KG1 (cell line): ENCODE measurements around the gene ISL2.
A peak's percentile ranks its signal among the peaks of the same experiment; 100 is the strongest.
"Not testable (repeated sequence)": the region's sequence is repeated elsewhere in the genome, so short reads cannot be mapped to it uniquely, and the experiment has no call there.

Source experiments
- DNase-seq: peaks from one replicate; lab custom pipeline; 2025; lab: John Stamatoyannopoulos, UW

The ISL2 gene

DNA sequence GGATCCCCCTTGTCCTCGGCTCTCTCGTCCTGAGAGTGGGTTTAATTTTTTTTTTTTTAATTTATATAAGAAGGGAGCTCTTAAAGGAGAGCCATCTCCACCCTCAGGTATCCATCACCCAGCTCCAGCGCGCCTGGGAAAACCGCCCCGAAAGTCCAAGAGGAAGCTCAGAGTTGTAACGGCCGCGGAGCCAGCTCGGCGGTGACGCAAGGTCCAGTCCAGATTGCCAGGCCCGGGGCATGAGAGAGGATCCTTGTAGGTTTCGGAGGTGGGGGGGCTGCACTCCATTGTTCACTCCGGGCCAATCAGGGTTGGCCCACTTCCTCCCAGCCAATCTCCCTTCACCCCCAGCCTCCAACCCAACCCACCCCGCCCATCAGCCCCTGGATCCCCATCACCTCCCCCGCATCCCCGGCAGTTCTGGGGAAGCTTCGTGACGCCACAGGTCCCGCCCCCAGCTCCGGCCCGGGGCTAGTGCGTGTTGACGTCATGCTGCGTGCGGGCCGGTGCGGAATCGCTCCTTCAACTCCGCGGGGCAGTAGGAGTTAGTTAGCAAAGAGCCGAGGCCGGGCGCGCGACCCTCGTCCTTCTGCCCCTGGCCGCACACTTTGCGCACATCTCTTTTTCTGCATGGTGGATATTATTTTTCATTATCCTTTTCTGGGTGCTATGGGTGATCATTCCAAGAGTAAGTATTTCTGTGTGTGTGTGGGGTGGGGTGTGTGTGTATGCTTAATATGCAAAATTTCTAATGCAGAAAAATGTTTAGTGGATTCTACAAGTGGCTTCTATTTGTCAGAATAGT is at the start of gene ISL2:
TSS of gene ISL2 (plus strand) at position 520 of the 805 bp plus-strand sequence. CDS start at position 631, 111 bp downstream.
- no peak for DNase-seq

DNA sequence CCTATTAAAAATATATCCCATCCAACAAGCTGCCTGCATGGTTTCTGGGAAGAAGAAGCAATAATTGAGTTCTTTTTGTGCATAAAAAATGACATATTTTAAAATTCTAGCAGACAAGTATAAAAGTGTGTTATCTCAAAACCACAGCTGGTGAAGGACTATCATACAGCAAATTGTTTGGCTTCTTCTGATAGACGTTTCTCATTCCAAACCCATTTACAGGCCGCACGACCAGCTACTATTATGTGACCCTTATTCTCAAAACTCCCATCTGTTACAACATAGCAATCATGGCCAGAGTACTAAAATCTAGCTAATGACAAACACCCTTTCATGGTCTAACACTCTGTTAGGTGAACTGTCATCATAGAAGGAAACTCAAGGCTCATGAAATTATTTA is 47.0 kb upstream of the ISL2 start:
- DNase-seq: no peak

DNA sequence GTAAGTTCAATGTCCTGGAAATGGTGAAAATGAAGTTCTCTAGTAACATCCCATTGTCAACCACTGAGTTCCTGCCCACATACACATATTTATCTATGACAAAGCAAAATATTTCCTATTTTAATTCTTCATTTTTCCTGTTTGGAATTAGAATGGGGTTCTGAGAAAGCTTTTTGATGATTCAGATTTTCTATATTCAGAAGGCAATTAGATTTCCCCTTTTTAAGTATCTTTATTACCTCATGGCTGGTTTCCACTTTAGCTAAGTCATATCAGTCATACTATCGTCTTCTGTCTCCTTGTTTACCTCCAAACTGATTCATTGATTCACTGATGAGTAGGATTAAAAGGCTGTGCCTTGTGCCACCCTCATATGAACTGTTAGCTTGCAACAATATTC is 43.2 kb upstream of the ISL2 start:
- no peak for DNase-seq

DNA sequence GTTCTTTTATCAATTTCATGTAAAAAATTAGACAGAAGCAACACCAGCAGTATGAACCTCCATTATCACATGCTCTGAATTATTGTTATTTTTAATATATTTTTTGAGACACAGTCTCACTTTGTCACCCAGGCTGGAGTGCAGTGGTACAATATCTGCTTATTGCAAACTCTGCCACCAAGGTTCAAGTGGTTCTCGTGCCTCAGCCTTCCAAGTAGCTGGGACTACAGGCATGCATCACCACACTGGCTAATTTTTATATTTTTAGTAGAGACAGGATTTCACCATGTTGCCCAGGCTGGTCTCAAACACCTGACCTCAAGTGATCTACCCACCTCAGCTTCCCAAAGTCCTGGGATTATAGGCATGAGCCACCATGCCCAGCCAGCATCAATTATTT is 42.1 kb upstream of the ISL2 start:
- DNase-seq: not testable (repeated sequence)

DNA sequence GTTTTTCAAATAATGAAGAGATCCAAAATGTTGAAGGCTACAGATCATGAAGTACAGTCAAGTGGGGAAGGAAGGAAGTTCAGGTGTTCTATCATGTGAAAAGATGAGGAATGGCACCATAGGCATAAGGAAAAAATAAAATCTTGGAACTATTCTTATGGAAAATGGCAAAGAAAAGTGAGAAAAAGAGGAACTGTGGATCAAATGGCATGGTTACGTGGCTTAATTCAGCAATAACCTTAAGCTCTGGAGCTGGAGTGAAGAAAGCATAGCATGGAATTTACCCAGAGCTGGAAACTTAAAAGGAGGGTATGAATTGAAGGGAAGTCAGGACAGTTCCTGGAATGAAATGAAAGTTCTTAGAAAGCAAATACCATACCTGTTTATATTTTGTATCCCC is 39.7 kb upstream of the ISL2 start:
- DNase-seq: no peak

DNA sequence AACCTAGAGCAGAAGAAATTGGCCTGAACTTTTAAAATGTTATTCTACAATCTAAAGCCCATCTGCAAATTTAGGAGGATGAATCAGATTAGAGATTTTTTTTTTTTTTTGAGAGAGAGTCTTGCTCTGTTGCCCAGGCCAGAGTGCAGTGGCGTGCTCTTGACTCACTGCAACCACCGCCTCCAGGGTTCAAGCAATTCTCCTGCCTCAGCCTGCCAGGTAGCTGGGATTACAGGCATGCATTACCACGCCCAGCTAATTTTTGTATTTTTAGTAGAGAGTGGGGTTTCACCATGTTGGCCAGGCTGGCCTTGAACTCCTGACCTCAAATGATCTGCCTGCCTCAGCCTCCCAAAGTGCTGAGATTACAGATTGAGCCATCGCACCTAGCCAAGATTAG is 38.6 kb upstream of the ISL2 start:
- not testable (repeated sequence) for DNase-seq

DNA sequence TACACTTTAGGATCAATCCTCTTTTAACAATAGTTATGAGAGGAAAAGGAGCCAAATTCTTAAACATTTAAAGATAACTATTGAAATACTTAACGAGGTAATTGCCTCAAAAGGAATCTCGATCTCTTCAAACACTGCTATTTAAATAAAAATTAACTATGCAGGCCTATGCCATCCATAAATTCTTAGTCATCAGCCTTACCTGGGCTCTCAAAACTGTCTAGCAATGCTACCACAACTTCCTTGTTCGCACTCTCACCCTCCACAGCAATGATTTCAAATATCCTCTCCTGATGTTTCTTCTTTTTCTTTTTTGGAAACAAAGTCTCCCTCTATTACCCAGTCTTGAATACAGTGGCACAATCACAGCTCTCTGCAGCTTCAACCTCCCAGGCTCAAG is 37.6 kb upstream of the ISL2 start:
- DNase-seq: no peak

DNA sequence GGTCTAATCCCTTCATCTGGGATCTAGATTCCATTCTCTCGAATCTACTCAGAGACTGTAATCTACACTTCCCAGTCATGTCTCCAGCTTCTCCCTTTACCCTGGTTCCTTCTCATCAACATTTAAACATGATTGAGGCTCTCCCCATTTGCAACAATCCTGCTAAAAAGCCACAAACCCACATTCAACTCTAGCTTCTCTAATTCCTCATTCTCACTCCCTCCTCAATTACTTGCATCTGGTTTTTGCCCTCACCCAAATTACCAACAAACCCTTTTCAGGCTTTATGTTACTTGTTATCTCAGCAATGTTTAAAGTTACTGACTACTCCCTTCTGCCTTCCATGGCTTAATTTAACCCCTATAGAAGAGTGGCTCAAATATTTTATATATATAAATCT is 36.8 kb upstream of the ISL2 start:
- DNase-seq: no peak

DNA sequence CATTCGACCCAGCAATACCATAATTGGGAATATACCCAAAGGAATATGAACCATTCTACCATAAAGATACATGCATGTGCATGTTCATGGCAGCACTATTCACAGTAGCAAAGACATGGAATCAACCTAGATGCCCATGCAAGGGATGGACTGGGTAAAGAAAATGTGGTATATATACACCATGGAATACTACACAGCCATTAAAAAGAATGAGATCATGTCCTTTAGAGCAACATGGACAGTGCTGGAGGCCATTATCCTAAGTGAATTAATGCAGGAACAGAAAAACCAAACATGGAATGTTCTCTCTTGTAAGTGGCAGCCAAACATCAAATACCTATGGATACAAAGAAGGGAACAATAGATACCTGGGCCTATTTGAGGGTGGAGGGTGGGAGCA is 32.7 kb upstream of the ISL2 start:
- no peak for DNase-seq

DNA sequence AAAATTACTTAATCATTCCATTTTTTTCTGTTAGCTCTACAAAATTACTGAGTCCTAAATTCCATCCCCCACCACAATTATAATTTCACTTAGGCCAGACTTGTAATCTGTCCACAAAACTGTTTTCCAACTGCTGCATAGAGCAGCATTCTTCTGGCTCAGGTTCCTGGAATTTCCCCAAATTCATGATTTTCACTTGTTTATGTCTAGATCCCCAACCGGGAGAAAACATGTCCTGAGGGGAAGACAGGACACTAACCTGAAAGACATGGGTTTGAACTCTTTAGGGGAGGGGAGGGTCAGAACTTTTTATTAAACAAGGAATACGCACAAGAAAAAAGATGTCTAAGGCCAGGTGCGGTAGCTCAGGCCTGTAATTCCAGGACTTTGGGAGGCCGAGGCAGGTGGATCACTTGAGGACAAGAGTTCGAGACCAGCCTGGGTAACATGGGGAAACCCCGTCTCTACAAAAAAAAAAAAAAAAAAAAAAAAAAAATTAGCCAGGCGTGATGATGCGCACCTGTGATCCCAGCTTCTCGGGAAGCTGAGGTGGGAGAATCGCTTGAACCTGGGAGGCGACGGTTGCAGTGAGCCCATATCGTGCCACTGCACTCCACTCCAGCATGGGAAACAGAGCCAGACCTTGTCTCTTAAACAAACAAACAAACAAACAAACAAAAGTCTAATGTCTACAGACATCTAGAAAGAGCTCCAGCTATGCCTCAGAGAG is 26.8 kb upstream of the ISL2 start:
- DNase-seq: no peak

DNA sequence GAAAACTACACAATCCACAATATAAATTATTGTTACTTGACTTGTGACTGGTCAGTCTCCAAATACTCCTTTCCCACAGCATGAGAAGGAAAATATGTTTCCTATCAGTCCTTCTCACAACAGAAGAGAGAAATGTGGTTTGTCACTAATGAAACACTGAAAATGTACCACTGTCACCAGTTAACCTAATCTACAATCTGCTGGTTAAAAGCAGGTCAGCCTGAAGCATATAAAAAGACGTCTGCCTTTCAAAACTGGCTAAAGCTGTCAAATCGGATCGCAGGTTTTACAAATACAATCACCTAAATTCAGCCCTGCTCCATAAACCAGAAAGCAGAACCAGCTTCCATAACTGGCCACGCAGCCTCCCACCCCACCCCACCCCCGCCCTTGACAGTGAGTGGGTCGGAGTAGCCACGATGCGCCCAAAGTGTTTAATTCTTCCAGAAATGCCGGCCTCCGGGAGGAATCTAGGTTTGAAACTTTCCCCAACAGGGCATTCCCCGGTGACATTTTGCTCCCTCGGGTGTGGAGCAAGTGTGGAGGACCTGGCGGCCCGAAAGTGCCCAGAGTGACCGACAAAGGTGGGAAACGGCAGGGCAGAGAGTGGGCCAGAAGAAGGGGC is 26.0 kb upstream of the ISL2 start:
- no peak for DNase-seq

DNA sequence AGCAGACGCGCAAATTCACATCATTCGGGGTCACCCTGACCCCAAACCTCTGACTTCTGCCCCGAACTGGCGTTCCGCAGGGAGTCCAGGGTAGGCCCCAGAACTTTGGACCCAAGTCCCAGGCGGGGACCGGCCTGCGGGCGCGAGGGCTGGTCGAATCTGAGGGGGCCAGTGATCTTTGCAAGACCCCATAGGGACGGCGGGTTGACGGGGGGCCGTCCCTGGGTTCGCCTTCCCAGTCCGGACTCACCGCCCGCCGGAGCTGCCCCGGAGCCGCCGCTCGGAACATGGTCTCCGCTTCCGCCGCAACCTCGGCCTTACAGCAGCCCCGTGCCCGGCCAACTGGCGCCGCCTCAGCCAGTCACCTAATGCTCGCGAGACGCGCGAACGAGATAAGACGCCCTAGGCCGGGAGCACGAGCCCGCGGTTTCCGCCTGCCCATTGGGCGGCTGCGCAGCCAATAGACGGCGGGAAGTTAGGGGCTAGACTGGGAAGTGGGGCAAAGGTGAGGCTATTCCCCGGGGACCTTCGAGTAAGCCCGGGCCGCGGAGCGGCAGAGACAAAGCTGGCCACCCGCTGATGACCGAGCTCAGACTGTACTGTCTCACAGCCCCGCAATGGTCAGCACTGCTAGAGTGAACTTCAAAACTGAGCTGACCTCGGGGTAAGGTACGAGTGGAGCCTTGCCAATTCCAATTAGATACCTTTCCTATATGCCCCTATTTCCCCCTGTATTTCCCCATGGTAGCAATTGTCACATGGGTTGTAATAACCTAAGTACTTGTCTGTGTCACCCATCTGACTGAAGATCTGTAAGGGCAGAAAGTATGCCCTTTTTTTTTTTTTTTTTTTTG is 25.2 kb upstream of the ISL2 start, which contains the start of gene ETFA:
TSS of gene ETFA (minus strand) at position 370 of the 854 bp plus-strand sequence. CDS start at position 289, 81 bp downstream.
- DNase-seq: peak; percentile 94

DNA sequence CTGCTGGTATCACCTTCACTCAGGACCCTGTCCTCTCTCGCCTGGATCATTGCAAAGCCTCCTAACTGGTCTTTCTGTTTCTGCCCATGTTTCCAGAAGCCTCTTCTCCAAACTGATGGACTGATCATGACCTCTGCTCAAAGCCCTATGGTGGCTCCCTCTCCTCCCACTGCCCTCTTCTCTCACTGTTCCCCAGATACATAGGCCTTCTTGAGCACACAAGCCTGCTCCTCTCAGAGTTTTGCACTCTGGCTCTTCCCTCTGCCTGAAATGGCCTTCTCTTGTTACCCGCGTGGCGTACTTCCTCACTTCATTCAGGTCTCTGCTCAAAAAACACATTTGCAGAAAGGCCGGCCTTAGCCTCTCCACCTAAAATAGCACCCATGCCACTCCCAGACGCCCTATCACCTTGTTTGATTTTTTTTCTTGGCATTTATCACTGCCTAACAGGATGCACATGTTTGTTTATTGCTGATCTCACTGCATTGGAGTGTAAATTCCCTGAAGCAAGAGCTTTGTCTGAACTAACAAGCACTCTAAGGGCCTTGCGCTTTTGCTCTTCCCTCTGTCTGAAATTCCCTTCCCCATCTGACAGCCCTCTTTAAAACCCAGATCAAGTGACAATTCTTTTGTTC is 23.9 kb upstream of the ISL2 start:
- DNase-seq: no peak

DNA sequence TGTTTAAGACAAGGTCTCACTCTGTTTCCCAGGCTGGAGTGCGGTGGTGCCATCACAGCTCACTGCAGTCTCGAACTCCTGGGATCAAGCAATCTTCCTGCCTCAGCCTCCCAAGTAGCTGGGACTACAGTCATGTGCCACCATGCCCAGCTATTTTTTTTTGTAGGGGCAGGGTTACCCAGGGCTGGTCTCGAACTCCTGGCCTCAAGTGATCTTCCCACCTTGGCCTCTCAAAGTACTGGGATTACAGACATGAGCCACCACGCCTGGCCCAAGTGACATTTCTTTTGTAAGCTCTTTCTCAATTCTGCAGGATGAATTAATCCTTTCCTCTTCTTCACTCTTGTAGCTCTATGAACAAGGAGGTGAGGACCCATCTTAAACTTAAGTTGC is 23.4 kb upstream of the ISL2 start:
- DNase-seq: not testable (repeated sequence)

DNA sequence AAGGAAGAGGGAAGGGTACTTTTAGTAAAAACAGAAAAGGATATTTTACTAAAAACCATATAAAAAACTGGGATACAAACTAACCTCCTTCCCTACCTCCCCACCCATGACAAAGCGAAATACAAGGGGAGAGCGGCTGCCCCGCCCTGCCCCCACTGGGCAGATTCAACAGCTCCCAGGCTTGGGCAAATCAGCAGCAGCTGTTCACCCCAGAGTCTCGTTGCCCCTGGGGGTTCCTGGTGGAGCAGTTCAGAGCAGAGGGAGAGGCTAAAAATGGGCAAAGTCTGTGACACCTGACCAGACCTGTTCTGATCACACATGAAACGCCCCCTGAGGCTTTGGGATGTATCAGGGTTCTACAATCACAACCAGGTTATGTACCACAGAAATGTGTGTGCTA is 22.8 kb upstream of the ISL2 start:
- DNase-seq: no peak

DNA sequence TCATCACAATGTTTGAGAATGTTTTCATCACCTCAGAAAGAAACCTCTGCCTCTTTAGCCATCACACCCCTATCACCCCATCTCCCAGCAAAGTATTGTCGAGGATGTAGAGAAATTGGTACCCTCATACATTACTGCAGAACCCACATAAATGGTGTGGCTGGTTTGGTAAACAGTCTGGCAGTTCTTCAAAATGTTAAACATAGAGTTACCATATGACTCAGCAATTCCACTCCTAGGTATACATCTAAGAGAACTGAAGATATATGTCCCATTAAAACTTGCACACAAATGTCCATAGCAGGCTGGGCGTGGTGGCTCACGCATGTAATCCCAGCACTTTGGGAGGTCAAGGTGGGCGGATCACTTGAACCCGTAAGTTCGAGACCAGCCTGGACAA is 16.6 kb upstream of the ISL2 start:
- DNase-seq: no peak

DNA sequence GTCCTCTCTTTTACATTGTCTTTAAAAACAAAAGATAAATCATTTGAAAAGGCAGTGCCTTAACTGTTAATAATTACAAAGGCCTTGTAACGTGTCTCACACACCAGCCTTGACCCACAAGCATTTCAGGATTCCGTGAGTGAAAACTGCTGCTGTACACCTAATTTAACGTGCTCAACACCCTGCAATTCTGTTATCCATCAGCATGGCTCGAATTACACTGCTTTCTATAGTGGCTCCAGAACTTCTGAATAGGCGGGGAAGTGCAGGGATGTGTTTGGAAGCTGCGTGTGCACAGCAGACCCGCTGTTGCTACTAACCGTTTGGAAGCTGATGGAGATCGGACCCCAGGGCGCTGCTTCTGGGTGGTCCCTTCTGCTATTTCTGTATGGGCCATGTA is 15.4 kb upstream of the ISL2 start:
- no peak for DNase-seq

DNA sequence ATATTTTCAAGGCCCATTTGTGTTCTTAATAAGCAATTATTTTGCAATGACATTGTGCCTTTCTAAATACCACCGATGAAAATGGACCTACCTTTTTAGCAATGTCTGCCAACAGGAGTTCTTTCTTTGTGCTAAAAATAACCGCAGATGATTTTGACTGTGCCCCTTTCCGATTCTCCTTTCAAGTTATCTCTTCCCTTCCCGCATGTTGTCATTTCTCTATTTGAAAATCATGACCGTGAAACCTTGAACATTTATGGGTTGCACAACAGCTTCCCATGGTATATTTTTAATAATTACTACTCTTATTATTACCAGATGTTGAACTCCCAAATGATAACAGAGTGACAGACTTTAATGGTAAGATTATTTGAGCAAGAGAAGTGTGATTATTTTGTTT is 15.0 kb upstream of the ISL2 start:
- no peak for DNase-seq

DNA sequence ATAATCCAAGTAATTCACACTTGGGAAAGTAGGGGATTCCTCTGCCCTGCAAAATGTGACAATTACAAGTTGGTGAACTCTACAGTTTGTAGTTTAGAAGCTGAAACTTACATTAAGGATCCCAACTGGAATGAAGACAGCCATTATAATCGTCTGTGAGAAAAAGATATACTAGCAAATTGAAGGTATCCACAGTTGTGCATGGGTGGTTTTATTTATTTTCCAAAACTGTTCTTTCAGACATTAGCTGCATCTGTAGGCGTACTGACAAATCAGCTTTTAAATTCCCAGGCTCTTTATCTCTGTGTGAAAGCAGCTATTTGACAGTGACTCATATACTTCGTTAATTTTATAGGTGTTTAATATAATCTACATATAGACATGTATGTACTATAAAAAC is 12.5 kb upstream of the ISL2 start:
- no peak for DNase-seq

DNA sequence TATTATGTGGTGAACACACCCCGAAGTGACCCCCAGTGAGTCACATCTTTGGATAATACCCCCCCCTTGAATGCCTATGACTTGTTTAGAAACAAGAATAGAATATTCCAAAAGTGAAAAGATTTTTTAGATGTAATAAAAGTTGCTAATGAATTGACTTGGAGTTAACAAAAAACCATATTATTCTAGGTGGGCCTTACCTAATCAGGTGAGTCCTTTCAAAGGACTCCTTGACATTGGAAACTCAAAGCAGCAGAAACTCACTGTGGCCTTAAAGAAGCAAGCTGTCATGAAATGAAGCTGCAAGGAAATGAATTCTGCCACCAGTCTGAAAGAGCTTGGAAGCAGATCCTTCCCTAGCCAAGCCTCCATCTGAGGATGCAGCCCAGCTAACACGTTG is 10.9 kb upstream of the ISL2 start:
- no peak for DNase-seq
